ENCODE data around the gene CNTN2.

CNTN2 gene

GRCh38 chr1:205024679-205025078 lies 18.3 kb upstream of the CNTN2 start:
- DNase-seq (ENCODE audit: low read depth): no peak

- DNase-seq (ENCODE audit: low read depth): no peak
Measured at GRCh38 chr1:205025239-205025638, 17.8 kb upstream of the CNTN2 start.

- no peak for DNase-seq (ENCODE audit: low read depth)
Measured at GRCh38 chr1:205026181-205026580, 16.8 kb upstream of the CNTN2 start.

GRCh38 chr1:205028390-205028789 lies 14.6 kb upstream of the CNTN2 start:
- DNase-seq (ENCODE audit: low read depth): no peak

- DNase-seq (ENCODE audit: low read depth): no peak
Measured at GRCh38 chr1:205028924-205029323, 14.1 kb upstream of the CNTN2 start.

- DNase-seq (ENCODE audit: low read depth): no peak
Measured at GRCh38 chr1:205030241-205030640, 12.8 kb upstream of the CNTN2 start.

GRCh38 chr1:205030896-205031295 lies 12.1 kb upstream of the CNTN2 start:
- DNase-seq (ENCODE audit: low read depth): no peak

- DNase-seq (ENCODE audit: low read depth): no peak
Measured at GRCh38 chr1:205032508-205032907, 10.5 kb upstream of the CNTN2 start.

- no peak for DNase-seq (ENCODE audit: low read depth)
Measured at GRCh38 chr1:205037539-205037938, 5.5 kb upstream of the CNTN2 start.

GRCh38 chr1:205038132-205038786 lies 4.8 kb upstream of the CNTN2 start:
- DNase-seq (ENCODE audit: low read depth): no peak

- no peak for DNase-seq (ENCODE audit: low read depth)
Measured at GRCh38 chr1:205041001-205041715, 1.9 kb upstream of the CNTN2 start.

GRCh38 chr1:205041998-205042910 lies 758 bp upstream of the CNTN2 start:
- DNase-seq (ENCODE audit: low read depth): no peak

GRCh38 chr1:205043866-205044265 lies 854 bp downstream of the CNTN2 start:
- no peak for DNase-seq (ENCODE audit: low read depth)

GRCh38 chr1:205044741-205045140 lies 1.7 kb downstream of the CNTN2 start:
- no peak for DNase-seq (ENCODE audit: low read depth)

- DNase-seq (ENCODE audit: low read depth): no peak
Measured at GRCh38 chr1:205045146-205045545, 2.1 kb downstream of the CNTN2 start.

GRCh38 chr1:205046870-205047269 lies 3.9 kb downstream of the CNTN2 start:
- DNase-seq (ENCODE audit: low read depth): no peak

- DNase-seq (ENCODE audit: low read depth): no peak
Measured at GRCh38 chr1:205047764-205048231, 4.8 kb downstream of the CNTN2 start.

GRCh38 chr1:205048382-205048781 lies 5.4 kb downstream of the CNTN2 start:
- no peak for DNase-seq (ENCODE audit: low read depth)

GRCh38 chr1:205049479-205049878 lies 6.5 kb downstream of the CNTN2 start:
- no peak for DNase-seq (ENCODE audit: low read depth)

- DNase-seq (ENCODE audit: low read depth): no peak
Measured at GRCh38 chr1:205052690-205053089, 9.7 kb downstream of the CNTN2 start.

- no peak for DNase-seq (ENCODE audit: low read depth)
Measured at GRCh38 chr1:205053296-205053695, 10.3 kb downstream of the CNTN2 start.

GRCh38 chr1:205054013-205054412 lies 11.0 kb downstream of the CNTN2 start:
- no peak for DNase-seq (ENCODE audit: low read depth)

GRCh38 chr1:205056188-205056611 lies 13.2 kb downstream of the CNTN2 start:
- no peak for DNase-seq (ENCODE audit: low read depth)

All from non-pigmented ciliary epithelial cell (primary cell).